GM12878 (cell line): ENCODE data around the gene TCF4. TPM values are rescaled to one million over a fixed set of nuclear protein-coding genes. Genes with fewer than 3 reads are reported as not detected.

Experiments
- ATAC-seq: fragments of 200-7000 bp; cut with Tn5 transposase; 3 replicates; pipeline ENCODE4 v1.9.1; 2020; ENCODE audit warnings: mild to moderate bottlenecking, moderate library complexity
- BruUV-seq: library from RNA; stranded (reverse); fragments of 400-500 nt; replicated peaks from 2 replicates; lab custom pipeline; 2021; lab: Mats Ljungman, UMichigan
- CTCF ChIA-PET: fragments of 300-600 bp; sonication (Branson Sonifier 250); formaldehyde crosslinking; extraction: SDS; loops from one replicate; lab custom pipeline; 2021; ENCODE audit warnings: inconsistent platforms; lab: Yijun Ruan, JAX
- POLR2A ChIA-PET: fragments of 350-600 bp; formaldehyde crosslinking; extraction: SDS; loops from one replicate; lab custom pipeline; 2021; ENCODE audit warnings: inconsistent platforms; lab: Charles Lee
- RAD21 ChIA-PET: fragments of 300-600 bp; sonication (Branson Sonifier 250); formaldehyde crosslinking; loops from one replicate; lab custom pipeline; 2023; ENCODE audit warnings: antibody characterized with exemption; ENCODE audit not compliant: unreplicated experiment; lab: Charles Lee
- SMC1A ChIA-PET: fragments of 300-600 bp; sonication (Branson Sonifier 250); formaldehyde crosslinking; loops from one replicate; lab custom pipeline; 2023; ENCODE audit not compliant: unreplicated experiment, uncharacterized antibody; lab: Charles Lee
- DNase-seq: peaks from one replicate; pipeline ENCODE4 v3.0.0-alpha.2; 2011; ENCODE audit warnings: low read depth, low spot score
- FAIRE-seq: peaks from 3 replicates; lab custom pipeline; 2011; peaks lifted over from hg19 to GRCh38; lab: Jason Lieb, UNC
- H2AFZ ChIP-seq: 2 replicates; pipeline ENCODE4 v1.6.0; 2011; ENCODE audit warnings: low read depth, low read length, control low read depth; ENCODE audit not compliant: control insufficient read depth
- H3K27ac ChIP-seq: 2 replicates; pipeline ENCODE4 v1.5.1; 2011; ENCODE audit warnings: control low read depth; ENCODE audit not compliant: control insufficient read depth, insufficient read depth
- H3K27me3 ChIP-seq, 2 experiments: replicated peaks in 1 of 2; 2 replicates each; pipeline versions ENCODE4 v1.6.0 to v1.6.1; 2011; ENCODE audit warnings: low read length in 1 of 2; ENCODE audit not compliant: control insufficient read depth in 2 of 2, insufficient read depth in 2 of 2
- H3K36me3 ChIP-seq, 2 experiments: 2 replicates each; pipeline ENCODE4 v1.5.1; 2011; ENCODE audit warnings: low read length in 1 of 2; ENCODE audit not compliant: control insufficient read depth in 2 of 2, insufficient read depth in 2 of 2
- H3K4me1 ChIP-seq: 2 replicates; pipeline ENCODE4 v1.6.1; 2011; ENCODE audit warnings: mild to moderate bottlenecking, low read length, moderate library complexity, mixed read lengths; ENCODE audit not compliant: control insufficient read depth, insufficient read depth
- H3K4me2 ChIP-seq: 2 replicates; pipeline ENCODE4 v1.6.0; 2011; ENCODE audit warnings: control low read depth; ENCODE audit not compliant: control insufficient read depth, insufficient read depth
- H3K4me3 ChIP-seq: fragments of 200-600 bp; sonication (generic); 2 replicates; pipeline ENCODE4 v1.5.1; 2016
- H3K79me2 ChIP-seq: 2 replicates; pipeline ENCODE4 v1.6.0; 2011; ENCODE audit warnings: low read length; ENCODE audit not compliant: control insufficient read depth, insufficient read depth
- H3K9ac ChIP-seq: 2 replicates; pipeline ENCODE4 v1.8.0; 2011; ENCODE audit warnings: low read length, control low read depth, mixed read lengths; ENCODE audit not compliant: control insufficient read depth, insufficient read depth
- H3K9me3 ChIP-seq: replicated peaks from 3 replicates; pipeline ENCODE4 v1.5.1; 2011; ENCODE audit warnings: mild to moderate bottlenecking, low read length; ENCODE audit not compliant: control insufficient read depth, insufficient read depth
- H4K20me1 ChIP-seq: 2 replicates; pipeline ENCODE4 v1.6.0; 2011; ENCODE audit not compliant: control insufficient read depth, insufficient read depth
- ASH2L ChIP-seq: fragments of 300-600, 200-600 bp; sonication (generic); IDR thresholded peaks from 2 replicates; pipeline ENCODE4 v1.6.1; 2017; ENCODE audit warnings: low read depth, mild to moderate bottlenecking, borderline replicate concordance
- ATF2 ChIP-seq: IDR thresholded peaks from 2 replicates; pipeline ENCODE4 v1.6.1; 2012; ENCODE audit warnings: low read length, inconsistent platforms
- CBX5 ChIP-seq: sonication (generic); IDR thresholded peaks from 2 replicates; pipeline ENCODE4 v1.6.1; 2016; ENCODE audit warnings: low read depth, moderate library complexity, mild to moderate bottlenecking, inconsistent platforms
- CHD2 ChIP-seq: IDR thresholded peaks from 2 replicates; pipeline ENCODE4 v1.6.1; 2011; ENCODE audit warnings: low read depth, low read length, improper control_type of control experiment, borderline replicate concordance
- DPF2 ChIP-seq: fragments of 450-650 bp; IDR thresholded peaks from 2 replicates; pipeline ENCODE4 v1.6.1; 2017; ENCODE audit warnings: mild to moderate bottlenecking
- GABPA ChIP-seq: IDR thresholded peaks from 2 replicates; pipeline ENCODE4 v1.6.1; 2014; ENCODE audit warnings: antibody characterized with exemption, low read depth, mild to moderate bottlenecking, inconsistent platforms
- HDGF ChIP-seq: fragments of 450-650 bp; IDR thresholded peaks from 2 replicates; pipeline ENCODE4 v1.6.1; 2016; ENCODE audit warnings: antibody characterized with exemption
- MEF2B ChIP-seq: fragments of 450-650 bp; IDR thresholded peaks from 2 replicates; pipeline ENCODE4 v1.6.1; 2018; ENCODE audit warnings: mild to moderate bottlenecking, moderate library complexity; ENCODE audit not compliant: partially characterized antibody, poor library complexity, severe bottlenecking
- NR2C1 ChIP-seq: fragments of 450-650 bp; IDR thresholded peaks from 2 replicates; pipeline ENCODE4 v1.6.1; 2017; ENCODE audit warnings: antibody characterized with exemption, mild to moderate bottlenecking, moderate library complexity
- NR2F1 ChIP-seq: fragments of 450-650 bp; conservative IDR thresholded peaks from 2 replicates; pipeline ENCODE4 v1.6.1; 2017; ENCODE audit warnings: mild to moderate bottlenecking
- PML ChIP-seq: IDR thresholded peaks from 2 replicates; pipeline ENCODE4 v1.6.1; 2012; ENCODE audit warnings: low read length, inconsistent platforms
- RB1 ChIP-seq: fragments of 450-650 bp; formaldehyde crosslinking; IDR thresholded peaks from 2 replicates; pipeline ENCODE4 v1.6.1; 2017; ENCODE audit warnings: mild to moderate bottlenecking, borderline replicate concordance
- RBBP5 ChIP-seq: fragments of 200-600 bp; sonication (generic); conservative IDR thresholded peaks from 2 replicates; pipeline ENCODE4 v1.6.1; 2016
- WRNIP1 ChIP-seq: IDR thresholded peaks from 2 replicates; pipeline ENCODE4 v1.6.1; 2011; ENCODE audit warnings: low read depth, low read length, improper control_type of control experiment, borderline replicate concordance
- YBX1 ChIP-seq: fragments of 450-650 bp; IDR thresholded peaks from 2 replicates; pipeline ENCODE4 v1.6.1; 2016; ENCODE audit warnings: antibody characterized with exemption
- ZNF207 ChIP-seq: fragments of 450-650 bp; IDR thresholded peaks from 2 replicates; pipeline ENCODE4 v1.6.1; 2014; ENCODE audit warnings: antibody characterized with exemption, mild to moderate bottlenecking, borderline replicate concordance
- ZNF687 ChIP-seq: fragments of 450-650 bp; IDR thresholded peaks from 2 replicates; pipeline ENCODE4 v1.6.1; 2017; ENCODE audit warnings: mild to moderate bottlenecking, moderate library complexity
- in situ Hi-C: fragments of 300-500 bp; cut with MboI; formaldehyde crosslinking; loops from 9 replicates; pipeline ENCODE4 v1.14.3; 2018; ENCODE audit warnings: mixed read lengths
- intact Hi-C: fragments of 100-400 bp; cut with micrococcal nuclease; formaldehyde crosslinking; loops from one replicate; pipeline ENCODE4 v1.14.2; 2022; ENCODE audit not compliant: unreplicated experiment
- polyA plus RNA-seq, 11 experiments: library from polyadenylated mRNA; depleted of rRNA in 4 of 11; unstranded in 6 of 11; stranded (reverse) in 5 of 11; fragments of >200 nt; fragmentation: Nextera tagmentation in 4 of 11; fragmentation: Illumina TruSeq in 1 of 11; extraction: Ambion mirVana in 4 of 11; extraction: Trizol in 1 of 11; gene quantifications; 1 replicate in 1 of 11; 2 replicates in 10 of 11; pipeline versions ENCODE4 v1.2.1 to v1.2.3, GENCODE V29; 2011 to 2016; ENCODE audit warnings: inconsistent platforms in 2 of 11, missing spikeins in 2 of 11, low read depth in 1 of 11
- total RNA-seq, 4 experiments: library from RNA; depleted of rRNA in 3 of 4; stranded (reverse); fragments of >200 nt in 3 of 4; fragmentation: Illumina TruSeq in 1 of 4; extraction: Trizol in 1 of 4; gene quantifications; 2 replicates each; pipeline versions ENCODE4 v1.2.1 to v1.2.3, GENCODE V29; 2013 to 2021
- TF ChIP-seq, protein P1 (sequence below): fragments of 450-650 bp; formaldehyde crosslinking; IDR thresholded peaks from 2 replicates; pipeline ENCODE4 v1.4.0; 2022; ENCODE audit warnings: mild to moderate bottlenecking, moderate library complexity

TCF4 gene
- total and polyA plus RNA-seq, 10 of the 15 experiments (the other 5 are each of a cell fraction or from before 2014, with no cell fraction given) = 15.2 to 94.0 (median 31.5) TPM

- TF ChIP-seq CHD2 (no peak), GABPA (no peak), NR2F1 (no peak), YBX1 (no peak), ZNF207 (no peak), ASH2L (no peak)
- TF ChIP-seq, protein P1, sequence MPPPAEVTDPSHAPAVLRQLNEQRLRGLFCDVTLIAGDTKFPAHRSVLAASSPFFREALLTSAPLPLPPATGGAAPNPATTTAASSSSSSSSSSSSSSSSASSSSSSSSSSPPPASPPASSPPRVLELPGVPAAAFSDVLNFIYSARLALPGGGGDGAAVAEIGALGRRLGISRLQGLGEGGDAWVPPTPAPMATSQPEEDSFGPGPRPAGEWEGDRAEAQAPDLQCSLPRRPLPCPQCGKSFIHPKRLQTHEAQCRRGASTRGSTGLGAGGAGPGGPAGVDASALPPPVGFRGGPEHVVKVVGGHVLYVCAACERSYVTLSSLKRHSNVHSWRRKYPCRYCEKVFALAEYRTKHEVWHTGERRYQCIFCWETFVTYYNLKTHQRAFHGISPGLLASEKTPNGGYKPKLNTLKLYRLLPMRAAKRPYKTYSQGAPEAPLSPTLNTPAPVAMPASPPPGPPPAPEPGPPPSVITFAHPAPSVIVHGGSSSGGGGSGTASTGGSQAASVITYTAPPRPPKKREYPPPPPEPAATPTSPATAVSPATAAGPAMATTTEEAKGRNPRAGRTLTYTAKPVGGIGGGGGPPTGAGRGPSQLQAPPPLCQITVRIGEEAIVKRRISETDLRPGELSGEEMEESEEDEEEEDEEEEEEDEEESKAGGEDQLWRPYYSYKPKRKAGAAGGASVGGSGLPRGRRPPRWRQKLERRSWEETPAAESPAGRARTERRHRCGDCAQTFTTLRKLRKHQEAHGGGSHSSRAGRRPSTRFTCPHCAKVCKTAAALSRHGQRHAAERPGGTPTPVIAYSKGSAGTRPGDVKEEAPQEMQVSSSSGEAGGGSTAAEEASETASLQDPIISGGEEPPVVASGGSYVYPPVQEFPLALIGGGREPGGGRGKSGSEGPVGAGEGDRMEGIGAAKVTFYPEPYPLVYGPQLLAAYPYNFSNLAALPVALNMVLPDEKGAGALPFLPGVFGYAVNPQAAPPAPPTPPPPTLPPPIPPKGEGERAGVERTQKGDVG (CRISPR knock-in tag) = no peak
These were observed 58.4 kb downstream of the TCF4 start (continued) for GRCh38 chr18:55529581-55529980.

GRCh38 chr18:55525845-55526244, 62.1 kb downstream of the TCF4 start:
- ATAC-seq (no peak), DNase-seq (no peak), FAIRE-seq (no peak)
- no peaks in the 10 kb centered on the region for H4K20me1 ChIP-seq
- no peak overlapping the region for H3K4me3 ChIP-seq
- BruUV-seq = no TSS peak
- H3K36me3 ChIP-seq = no peaks in the 10 kb centered on the region
- no peaks in the 10 kb centered on the region for H3K79me2 ChIP-seq
- no peaks in the 10 kb centered on the region for H3K9me3 ChIP-seq
- ChIA-PET SMC1A (no interaction called here), RAD21 (no interaction called here), POLR2A (no interaction called here), CTCF (interaction anchor here (0.8 kb wide), 1 partner anchor 110 kb away, joined by 4 read pairs; no protein-coding TSS in a partner anchor)
- no peak overlapping the region for H3K27ac ChIP-seq
- in situ Hi-C loops = no loop called here
- H3K4me2 ChIP-seq = no peak overlapping the region
- intact Hi-C loops = no loop called here
- H3K4me1 ChIP-seq = no peaks in the 10 kb centered on the region
- H3K9ac ChIP-seq = no peak overlapping the region
- H3K27me3 ChIP-seq = no peaks in the 10 kb centered on the region
- H2AFZ ChIP-seq = no peak overlapping the region
- TF ChIP-seq NR2C1 (no peak), WRNIP1 (no peak), RBBP5 (no peak), ATF2 (no peak), HDGF (no peak), CBX5 (no peak), PML (no peak), RB1 (no peak), DPF2 (no peak), GABPA (no peak), MEF2B (no peak), ZNF687 (no peak)
